Neuronal stem cell (in vitro differentiated cells): Measurements from ENCODE around the gene PHKG1.
"Not testable (repeated sequence)": the region's sequence is repeated elsewhere in the genome, so short reads cannot be mapped to it uniquely, and the experiment has no call there.

Source experiments
- DNase-seq: peaks from one replicate; pipeline ENCODE4 v3.0.0-alpha.2; 2013; ENCODE audit warnings: low spot score
- H2AFZ ChIP-seq: one replicate; pipeline ENCODE4 v1.6.1; 2013; ENCODE audit warnings: mild to moderate bottlenecking, low read length, inconsistent platforms
- H2AK5ac ChIP-seq: 2 replicates; pipeline ENCODE4 v1.6.1; 2013; ENCODE audit warnings: low read depth, mild to moderate bottlenecking, inconsistent platforms, low read length, moderate library complexity, mixed read lengths
- H2BK120ac ChIP-seq: 2 replicates; pipeline ENCODE4 v1.6.1; 2013; ENCODE audit warnings: low read depth, mild to moderate bottlenecking, inconsistent platforms, low read length, moderate library complexity, mixed read lengths
- H2BK12ac ChIP-seq: one replicate; pipeline ENCODE4 v1.6.1; 2013; ENCODE audit warnings: low read length, inconsistent platforms
- H2BK15ac ChIP-seq: 2 replicates; pipeline ENCODE4 v1.6.1; 2013; ENCODE audit warnings: mild to moderate bottlenecking, low read length, inconsistent platforms, mixed read lengths
- H2BK5ac ChIP-seq: one replicate; pipeline ENCODE4 v1.6.1; 2013; ENCODE audit warnings: inconsistent platforms, mild to moderate bottlenecking, low read length, moderate library complexity
- H3K14ac ChIP-seq: one replicate; pipeline ENCODE4 v1.6.1; 2013; ENCODE audit warnings: low read length, inconsistent platforms
- H3K18ac ChIP-seq: 2 replicates; pipeline ENCODE4 v1.6.1; 2013; ENCODE audit warnings: low read length, inconsistent platforms
- H3K23ac ChIP-seq: 2 replicates; pipeline ENCODE4 v1.6.1; 2013; ENCODE audit warnings: low read depth, mild to moderate bottlenecking, mixed read lengths, low read length, inconsistent platforms; ENCODE audit not compliant: poor library complexity
- H3K27ac ChIP-seq: replicated peaks from 3 replicates; pipeline ENCODE4 v1.5.1; 2013; ENCODE audit warnings: low read length, inconsistent platforms
- H3K27me3 ChIP-seq, 3 experiments: 2 replicates each; pipeline ENCODE4 v1.6.1; 2013; ENCODE audit warnings: low read length in 3 of 3, mild to moderate bottlenecking in 2 of 3, inconsistent platforms in 1 of 3, low read depth in 1 of 3, mixed read lengths in 1 of 3, moderate library complexity in 1 of 3; ENCODE audit not compliant: control insufficient read depth in 3 of 3, insufficient read depth in 3 of 3
- H3K36me3 ChIP-seq, 2 donors: replicated peaks in 1 of 2; 2 replicates each; pipeline ENCODE4 v1.6.1; 2013; ENCODE audit warnings: low read length in 2 of 2; ENCODE audit not compliant: control insufficient read depth in 2 of 2, insufficient read depth in 2 of 2
- H3K4ac ChIP-seq: 2 replicates; pipeline ENCODE4 v1.6.1; 2013; ENCODE audit warnings: inconsistent platforms, mild to moderate bottlenecking, low read length, moderate library complexity
- H3K4me1 ChIP-seq, 2 donors: 1 replicate in 1 of 2; 2 replicates in 1 of 2; pipeline ENCODE4 v1.6.1; 2013; ENCODE audit warnings: low read length in 2 of 2, low read depth in 1 of 2; ENCODE audit not compliant: control insufficient read depth in 2 of 2, insufficient read depth in 1 of 2
- H3K4me2 ChIP-seq: one replicate; pipeline ENCODE4 v1.6.1; 2013; ENCODE audit warnings: mild to moderate bottlenecking, low read length, inconsistent platforms; ENCODE audit not compliant: insufficient read depth, poor library complexity, severe bottlenecking
- H3K4me3 ChIP-seq, 2 donors: 2 replicates each; pipeline ENCODE4 v1.5.1; 2013; ENCODE audit warnings: low read length in 2 of 2, mild to moderate bottlenecking in 2 of 2, inconsistent platforms in 1 of 2, moderate library complexity in 1 of 2
- H3K79me1 ChIP-seq: one replicate; pipeline ENCODE4 v1.6.1; 2013; ENCODE audit warnings: low read depth, mild to moderate bottlenecking, inconsistent platforms, low read length, moderate library complexity
- H3K9ac ChIP-seq: one replicate; pipeline ENCODE4 v1.6.1; 2013; ENCODE audit warnings: mild to moderate bottlenecking, low read depth, low read length, inconsistent platforms; ENCODE audit not compliant: poor library complexity
- H3K9me3 ChIP-seq, 2 donors: replicated peaks in 1 of 2; 2 replicates each; pipeline versions ENCODE3 to v1.6.1; 2013; ENCODE audit warnings: low read length in 2 of 2, mild to moderate bottlenecking in 2 of 2, inconsistent platforms in 1 of 2, low read depth in 1 of 2, mixed read lengths in 1 of 2, moderate library complexity in 1 of 2; ENCODE audit not compliant: control insufficient read depth in 2 of 2, insufficient read depth in 1 of 2
- H4K8ac ChIP-seq: one replicate; pipeline ENCODE4 v1.6.1; 2013; ENCODE audit warnings: low read depth, mild to moderate bottlenecking, inconsistent platforms, low read length, moderate library complexity
- H4K91ac ChIP-seq: one replicate; pipeline ENCODE4 v1.6.1; 2013; ENCODE audit warnings: low read length, low read depth, mild to moderate bottlenecking, inconsistent platforms; ENCODE audit not compliant: poor library complexity
- WGBS, 2 donors: extraction: QIAGEN DNeasy Blood & Tissue Kit; methylation state at CpG; one replicate each; pipeline ENCODE4 v1.1.7; 2013; ENCODE audit warnings: missing lambda C conversion rate in 2 of 2, mixed read lengths in 1 of 2; ENCODE audit not compliant: insufficient read length in 2 of 2, insufficient replicate concordance in 1 of 2; ENCODE audit errors: extremely low coverage in 2 of 2; 5-methylcytosine and 5-hydroxymethylcytosine counted together

The PHKG1 gene

DNA sequence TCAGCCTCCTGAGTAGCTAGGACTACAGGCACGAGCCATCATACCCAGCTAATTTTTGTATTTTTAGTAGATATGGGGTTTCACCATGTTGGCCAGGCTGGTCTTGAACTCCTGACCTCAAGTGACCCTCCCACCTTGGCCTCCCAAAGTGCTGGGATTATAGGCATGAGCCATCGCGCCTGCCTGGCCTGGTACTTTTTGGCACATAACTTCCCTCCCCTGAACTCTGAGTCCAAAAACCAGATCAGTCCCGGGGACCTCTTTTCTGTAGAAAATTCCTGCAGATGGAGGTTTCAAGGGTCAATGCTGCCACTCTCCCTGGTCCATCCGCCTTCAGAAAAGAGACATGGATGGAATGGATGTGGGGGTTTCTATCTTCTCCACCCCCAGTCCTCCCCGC, 364 bp downstream of the PHKG1 start:
- H3K14ac ChIP-seq, H3K36me3 ChIP-seq, H2AK5ac ChIP-seq, H3K4me2 ChIP-seq, H3K4me3 ChIP-seq, H3K79me1 ChIP-seq, H3K4me1 ChIP-seq, H2BK12ac ChIP-seq, H2BK120ac ChIP-seq, H4K8ac ChIP-seq, H3K23ac ChIP-seq, H3K9me3 ChIP-seq, H3K18ac ChIP-seq, H3K27me3 ChIP-seq, H3K27ac ChIP-seq, H3K9ac ChIP-seq, H2AFZ ChIP-seq, H2BK5ac ChIP-seq, H3K4ac ChIP-seq, H2BK15ac ChIP-seq, H4K91ac ChIP-seq, DNase-seq: not testable (repeated sequence)
- no CpG with 5 or more reads among the region's 6 CpGs for WGBS, 2 donors

DNA sequence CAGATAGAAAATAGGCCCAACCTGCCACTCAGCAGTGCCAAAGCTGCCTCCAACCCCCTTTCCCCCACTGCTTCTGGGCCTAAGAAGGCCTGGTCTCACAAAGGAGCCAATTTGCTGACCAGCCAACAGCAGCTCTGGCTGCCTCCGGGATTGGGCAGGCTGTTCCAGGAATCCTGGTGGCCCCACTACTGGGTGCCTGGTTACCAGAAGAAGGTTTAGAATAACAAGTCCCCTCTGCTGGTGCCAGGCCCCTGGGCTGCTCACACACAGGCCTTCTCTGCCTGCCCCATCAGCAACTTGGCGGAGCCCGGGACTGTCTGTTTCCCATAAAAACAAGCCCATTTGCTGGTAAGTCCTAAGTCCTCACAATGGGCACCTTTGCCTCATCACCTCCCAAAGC, 1.2 kb downstream of the PHKG1 start:
- no CpG with 5 or more reads among the region's 3 CpGs for WGBS, 2 donors
- Histone ChIP-seq H4K91ac (no peak overlapping the region), H2BK120ac (no peak overlapping the region), H2AK5ac (no peak overlapping the region), H3K9me3 (no peaks in the 10 kb centered on the region), H3K27ac (no peak overlapping the region), H3K14ac (no peak overlapping the region), H2BK5ac (no peak overlapping the region), H3K9ac (no peak overlapping the region), H4K8ac (no peak overlapping the region), H3K4me2 (no peak overlapping the region), H3K23ac (no peak overlapping the region), H3K4me1 (no peaks in the 10 kb centered on the region), H2AFZ (no peak overlapping the region), H3K18ac (no peak overlapping the region), H3K27me3 (no peaks in the 10 kb centered on the region), H2BK15ac (no peak overlapping the region), H3K4me3 (no peak overlapping the region), H3K79me1 (no peaks in the 10 kb centered on the region), H3K4ac (no peak overlapping the region), H2BK12ac (no peak overlapping the region), H3K36me3 (peaks cover 4 to 7% of the 10 kb centered on the region in 2 donors)
- no peak for DNase-seq

DNA sequence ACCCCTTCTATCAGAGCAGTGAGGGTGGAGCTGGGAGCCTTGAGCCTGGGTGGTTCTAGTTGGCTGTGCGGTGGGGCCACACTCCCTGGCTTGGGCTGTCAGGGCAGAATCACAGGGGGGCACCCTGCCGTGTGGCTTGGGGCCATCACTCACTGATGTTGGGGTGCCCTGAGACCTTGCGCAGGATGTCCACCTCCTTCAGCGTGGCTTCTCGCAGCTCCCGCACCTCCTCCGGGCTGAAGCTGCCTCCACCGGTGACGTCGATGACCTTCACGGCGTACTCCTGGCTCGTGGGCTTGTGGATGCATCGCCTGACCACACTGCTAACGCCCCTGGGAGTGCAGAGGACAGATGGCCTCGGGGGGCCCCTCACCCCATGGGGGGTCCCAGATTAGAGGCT, 5.3 kb downstream of the PHKG1 start:
- H3K4me3 ChIP-seq, result peak overlapping the region in 1 of 2 donors; percentile 63
- peaks cover 4 to 10% of the 10 kb centered on the region in 2 donors for H3K36me3 ChIP-seq
- H3K9ac ChIP-seq, result no peak overlapping the region
- H3K18ac ChIP-seq, result peak overlapping the region; percentile 4
- H3K27ac ChIP-seq, result no peak overlapping the region
- no peak overlapping the region for H2BK12ac ChIP-seq
- WGBS, 2 donors, result no CpG with 5 or more reads among the region's 16 CpGs
- H2AK5ac ChIP-seq, result peak overlapping the region; percentile 46
- H3K4ac ChIP-seq, result peak overlapping the region; percentile 37
- no peak overlapping the region for H3K23ac ChIP-seq
- H2BK120ac ChIP-seq, result no peak overlapping the region
- H2BK5ac ChIP-seq, result no peak overlapping the region
- no peaks in the 10 kb centered on the region for H3K4me1 ChIP-seq
- H3K27me3 ChIP-seq, result no peaks in the 10 kb centered on the region
- H2AFZ ChIP-seq, result no peak overlapping the region
- no peaks in the 10 kb centered on the region for H3K9me3 ChIP-seq
- H4K8ac ChIP-seq, result no peak overlapping the region
- no peak for DNase-seq
- H3K4me2 ChIP-seq, result no peak overlapping the region
- H4K91ac ChIP-seq, result no peak overlapping the region
- no peaks in the 10 kb centered on the region for H3K79me1 ChIP-seq
- no peak overlapping the region for H2BK15ac ChIP-seq
- H3K14ac ChIP-seq, result peak overlapping the region; percentile 17

DNA sequence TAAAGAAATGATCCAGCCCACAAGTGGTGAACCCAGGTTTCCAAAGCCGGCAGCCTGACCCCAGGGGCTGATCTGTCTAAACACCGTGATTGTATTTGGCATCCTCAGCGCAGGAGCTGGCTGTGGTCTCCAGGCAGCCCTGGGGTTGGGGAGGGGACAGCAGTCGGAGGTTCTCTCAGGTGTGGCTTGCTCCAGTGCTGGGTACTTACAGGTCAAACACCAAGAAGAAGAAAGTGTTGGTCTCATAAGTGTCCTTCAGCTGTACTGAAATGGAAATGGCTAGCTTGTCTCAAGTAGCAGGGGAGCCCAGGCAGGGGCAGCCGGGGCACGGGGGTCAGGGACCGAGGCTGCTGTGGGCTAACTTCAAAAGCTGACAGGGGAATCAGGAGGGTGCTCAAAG, 6.0 kb downstream of the PHKG1 start:
- Histone ChIP-seq H2BK15ac (no peak overlapping the region), H3K23ac (no peak overlapping the region), H3K18ac (no peak overlapping the region), H3K4me1 (no peaks in the 10 kb centered on the region), H3K4me2 (no peak overlapping the region), H4K91ac (no peak overlapping the region), H3K14ac (no peak overlapping the region), H3K36me3 (peaks cover 7 to 10% of the 10 kb centered on the region in 2 donors), H3K9me3 (no peaks in the 10 kb centered on the region), H2AK5ac (no peak overlapping the region), H2BK120ac (no peak overlapping the region), H3K27me3 (no peaks in the 10 kb centered on the region), H3K4me3 (no peak overlapping the region), H3K79me1 (no peaks in the 10 kb centered on the region), H2AFZ (no peak overlapping the region), H2BK5ac (no peak overlapping the region), H3K4ac (no peak overlapping the region), H3K9ac (no peak overlapping the region), H4K8ac (no peak overlapping the region), H3K27ac (no peak overlapping the region), H2BK12ac (no peak overlapping the region)
- no CpG with 5 or more reads among the region's 7 CpGs for WGBS, 2 donors
- DNase-seq, result no peak
